NCI-H2107 treated with DMSO at 0.1 percent for 48 hours (cell line): ENCODE data around the gene CASP10.
"Not testable (repeated sequence)": the region's sequence is repeated elsewhere in the genome, so short reads cannot be mapped to it uniquely, and the experiment has no call there.

Experiments used
- DNase-seq: peaks from one replicate; lab custom pipeline; 2025; ENCODE audit not compliant: unreplicated experiment; lab: John Stamatoyannopoulos, UW

CASP10 gene

GRCh38 chr2:201154615-201155399, 28.1 kb upstream of the CASP10 start:
- no peak for DNase-seq

GRCh38 chr2:201156036-201156435, 26.9 kb upstream of the CASP10 start:
- no peak for DNase-seq

- DNase-seq: no peak
These were observed 26.3 kb upstream of the CASP10 start for GRCh38 chr2:201156640-201157039.

GRCh38 chr2:201157694-201158093, 25.2 kb upstream of the CASP10 start:
- no peak for DNase-seq

- peak; percentile 51 for DNase-seq
These were observed 24.6 kb upstream of the CASP10 start for GRCh38 chr2:201158111-201158929.

GRCh38 chr2:201164166-201164565, 18.8 kb upstream of the CASP10 start:
- no peak for DNase-seq

GRCh38 chr2:201167546-201167945, 15.4 kb upstream of the CASP10 start:
- DNase-seq: no peak

- not testable (repeated sequence) for DNase-seq
These were observed 14.4 kb upstream of the CASP10 start for GRCh38 chr2:201168496-201168895.

GRCh38 chr2:201171259-201171814, 11.6 kb upstream of the CASP10 start:
- peak; percentile 39 for DNase-seq

GRCh38 chr2:201172279-201172678, 10.7 kb upstream of the CASP10 start:
- DNase-seq: no peak

GRCh38 chr2:201174687-201175086, 8.3 kb upstream of the CASP10 start:
- no peak for DNase-seq

- DNase-seq: peak; percentile 18
These were observed 6.9 kb upstream of the CASP10 start for GRCh38 chr2:201176081-201176481.

GRCh38 chr2:201180010-201180409, 2.9 kb upstream of the CASP10 start:
- DNase-seq: no peak

- DNase-seq: no peak
These were observed 405 bp downstream of the CASP10 start for GRCh38 chr2:201183365-201183727.

- not testable (repeated sequence) for DNase-seq
These were observed 894 bp downstream of the CASP10 start for GRCh38 chr2:201183835-201184234.

GRCh38 chr2:201184248-201184647, 1.3 kb downstream of the CASP10 start:
- DNase-seq: not testable (repeated sequence)

- DNase-seq: no peak
These were observed 2.9 kb downstream of the CASP10 start for GRCh38 chr2:201185863-201186262.

GRCh38 chr2:201186982-201187381, 4.0 kb downstream of the CASP10 start:
- DNase-seq: no peak

GRCh38 chr2:201188449-201188848, 5.5 kb downstream of the CASP10 start:
- DNase-seq: no peak

- DNase-seq: no peak
These were observed 8.4 kb downstream of the CASP10 start for GRCh38 chr2:201191132-201191875.

- DNase-seq: no peak
These were observed 11.2 kb downstream of the CASP10 start for GRCh38 chr2:201194097-201194496.
